Activated CD8-positive, alpha-beta memory T cell treated with anti-CD3 and anti-CD28 coated beads for 24 hours (primary cell): ENCODE results near the gene ALKBH7.

Experiments used
- DNase-seq: peaks from one replicate; pipeline ENCODE4 v3.0.0-alpha.2; 2020

The ALKBH7 gene

GRCh38 chr19:6402058-6402457, 29.5 kb downstream of the ALKBH7 start:
- no peak for DNase-seq

GRCh38 chr19:6402837-6403608, 30.4 kb downstream of the ALKBH7 start:
- no peak for DNase-seq

GRCh38 chr19:6406401-6406800, 33.8 kb downstream of the ALKBH7 start:
- no peak for DNase-seq

GRCh38 chr19:6409346-6409745, 36.8 kb downstream of the ALKBH7 start:
- DNase-seq, result no peak

- no peak for DNase-seq
Measured at GRCh38 chr19:6412061-6412446, 39.5 kb downstream of the ALKBH7 start.

- DNase-seq, result peak; percentile 78
Measured at GRCh38 chr19:6412447-6413091, 40.0 kb downstream of the ALKBH7 start.

GRCh38 chr19:6413291-6413690, 40.7 kb downstream of the ALKBH7 start:
- no peak for DNase-seq

- no peak for DNase-seq
Measured at GRCh38 chr19:6413721-6414643, 41.4 kb downstream of the ALKBH7 start.

- DNase-seq, result peak; percentile 56
Measured at GRCh38 chr19:6414793-6415590, 42.4 kb downstream of the ALKBH7 start.

- no peak for DNase-seq
Measured at GRCh38 chr19:6415591-6416190, 43.1 kb downstream of the ALKBH7 start.

GRCh38 chr19:6416658-6417405, 44.2 kb downstream of the ALKBH7 start:
- no peak for DNase-seq

- DNase-seq, result no peak
Measured at GRCh38 chr19:6417713-6418561, 45.3 kb downstream of the ALKBH7 start.

GRCh38 chr19:6418562-6418932, 46.0 kb downstream of the ALKBH7 start:
- DNase-seq, result no peak

GRCh38 chr19:6421075-6422014, 48.8 kb downstream of the ALKBH7 start:
- no peak for DNase-seq

GRCh38 chr19:6423499-6424194, 51.1 kb downstream of the ALKBH7 start:
- DNase-seq, result peak; percentile 74

GRCh38 chr19:6424195-6424938, 51.8 kb downstream of the ALKBH7 start, which contains the start of gene KHSRP:
KHSRP (minus strand) TSS chr19:6424811; CDS start chr19:6424701, 110 bp downstream.
- peak; percentile 70 for DNase-seq
